LHCN-M2 (cell line): ENCODE measurements around the gene YARS1. TPM values are rescaled to one million over a fixed set of nuclear protein-coding genes. Genes with fewer than 3 reads are reported as not detected.

Experiments used
- DNase-seq: peaks from one replicate; pipeline ENCODE4 v3.0.0-alpha.2; 2012; ENCODE audit warnings: low read depth
- polyA plus RNA-seq: library from polyadenylated mRNA; unstranded; fragments of >200 nt; gene quantifications from one replicate; pipeline ENCODE4 v1.2.1, GENCODE V29; 2012; ENCODE audit warnings: missing spikeins
- total RNA-seq: library from RNA; depleted of rRNA; stranded (reverse); fragments of >200 nt; gene quantifications from 2 replicates; pipeline ENCODE4 v1.2.3, GENCODE V29; 2014; rRNA removed

Gene YARS1
- 57.8 and 64.5 TPM in 2 replicates for total RNA-seq
- polyA plus RNA-seq, result 62.6 TPM

- peak; percentile 96 for DNase-seq
These were observed at the start of gene YARS1, which contains the start of gene S100PBP for GRCh38 chr1:32817159-32817814. Gene YARS1, minus strand, starts transcription at chr1:32817358. Its CDS starts 114 bp downstream, at chr1:32817244. Gene S100PBP, plus strand, starts transcription at chr1:32817653. Its CDS starts 8,447 bp downstream, at chr1:32826100.

GRCh38 chr1:32865639-32866405, 48.7 kb upstream of the YARS1 start:
- no peak for DNase-seq

- no peak for DNase-seq
These were observed 47.3 kb upstream of the YARS1 start for GRCh38 chr1:32864375-32865019.

GRCh38 chr1:32863881-32864245, 46.7 kb upstream of the YARS1 start:
- no peak for DNase-seq

- DNase-seq, result no peak
These were observed 46.2 kb upstream of the YARS1 start for GRCh38 chr1:32863218-32863880.

- peak; percentile 43 for DNase-seq
These were observed 44.9 kb upstream of the YARS1 start for GRCh38 chr1:32861904-32862695.

- no peak for DNase-seq
These were observed 43.4 kb upstream of the YARS1 start for GRCh38 chr1:32860566-32860965.

- DNase-seq, result peak; percentile 31
These were observed 42.8 kb upstream of the YARS1 start for GRCh38 chr1:32859915-32860314.

GRCh38 chr1:32858791-32859190, 41.6 kb upstream of the YARS1 start:
- DNase-seq, result no peak

GRCh38 chr1:32858136-32858535, 41.0 kb upstream of the YARS1 start:
- DNase-seq, result no peak

GRCh38 chr1:32855861-32856617, 38.9 kb upstream of the YARS1 start:
- DNase-seq, result no peak

GRCh38 chr1:32848354-32849063, 31.4 kb upstream of the YARS1 start:
- DNase-seq, result no peak

- no peak for DNase-seq
These were observed 14.7 kb upstream of the YARS1 start for GRCh38 chr1:32831878-32832277.

GRCh38 chr1:32830092-32830852, 13.1 kb upstream of the YARS1 start:
- DNase-seq, result no peak

- peak; percentile 19 for DNase-seq
These were observed 11.2 kb upstream of the YARS1 start for GRCh38 chr1:32828341-32828740.

- DNase-seq, result no peak
These were observed 8.0 kb upstream of the YARS1 start for GRCh38 chr1:32825181-32825580.

- no peak for DNase-seq
These were observed 1.8 kb upstream of the YARS1 start for GRCh38 chr1:32818804-32819541.
